IPS DF 6.9 (cell line): ENCODE results near the gene SLC29A2.

Source experiments
- DNase-seq: peaks from one replicate; pipeline ENCODE4 v3.0.0-alpha.2; 2013; ENCODE audit warnings: low read depth, low spot score
- H3K27ac ChIP-seq: one replicate; pipeline ENCODE4 v1.5.1; 2013; ENCODE audit warnings: low read length, control low read depth
- H3K27me3 ChIP-seq: 2 replicates; pipeline ENCODE4 v1.6.1; 2013; ENCODE audit warnings: mild to moderate bottlenecking, low read length; ENCODE audit not compliant: control insufficient read depth, insufficient read depth
- H3K36me3 ChIP-seq: 2 replicates; pipeline ENCODE4 v1.6.1; 2013; ENCODE audit warnings: low read length; ENCODE audit not compliant: control insufficient read depth, insufficient read depth
- H3K4me1 ChIP-seq: 2 replicates; pipeline ENCODE4 v1.6.1; 2013; ENCODE audit warnings: low read length; ENCODE audit not compliant: control insufficient read depth, insufficient read depth
- H3K4me3 ChIP-seq: 2 replicates; pipeline ENCODE4 v1.5.1; 2013; ENCODE audit warnings: mild to moderate bottlenecking, low read length
- H3K9me3 ChIP-seq: 2 replicates; pipeline ENCODE4 v1.6.1; 2013; ENCODE audit warnings: low read length, inconsistent platforms; ENCODE audit not compliant: control insufficient read depth, insufficient read depth
- WGBS: extraction: QIAGEN DNeasy Blood & Tissue Kit; methylation state at CpG from one replicate; pipeline ENCODE4 v1.1.7; 2013; ENCODE audit warnings: mixed read lengths, missing lambda C conversion rate; ENCODE audit not compliant: insufficient read length, insufficient coverage; 5-methylcytosine and 5-hydroxymethylcytosine counted together

Gene SLC29A2

DNA sequence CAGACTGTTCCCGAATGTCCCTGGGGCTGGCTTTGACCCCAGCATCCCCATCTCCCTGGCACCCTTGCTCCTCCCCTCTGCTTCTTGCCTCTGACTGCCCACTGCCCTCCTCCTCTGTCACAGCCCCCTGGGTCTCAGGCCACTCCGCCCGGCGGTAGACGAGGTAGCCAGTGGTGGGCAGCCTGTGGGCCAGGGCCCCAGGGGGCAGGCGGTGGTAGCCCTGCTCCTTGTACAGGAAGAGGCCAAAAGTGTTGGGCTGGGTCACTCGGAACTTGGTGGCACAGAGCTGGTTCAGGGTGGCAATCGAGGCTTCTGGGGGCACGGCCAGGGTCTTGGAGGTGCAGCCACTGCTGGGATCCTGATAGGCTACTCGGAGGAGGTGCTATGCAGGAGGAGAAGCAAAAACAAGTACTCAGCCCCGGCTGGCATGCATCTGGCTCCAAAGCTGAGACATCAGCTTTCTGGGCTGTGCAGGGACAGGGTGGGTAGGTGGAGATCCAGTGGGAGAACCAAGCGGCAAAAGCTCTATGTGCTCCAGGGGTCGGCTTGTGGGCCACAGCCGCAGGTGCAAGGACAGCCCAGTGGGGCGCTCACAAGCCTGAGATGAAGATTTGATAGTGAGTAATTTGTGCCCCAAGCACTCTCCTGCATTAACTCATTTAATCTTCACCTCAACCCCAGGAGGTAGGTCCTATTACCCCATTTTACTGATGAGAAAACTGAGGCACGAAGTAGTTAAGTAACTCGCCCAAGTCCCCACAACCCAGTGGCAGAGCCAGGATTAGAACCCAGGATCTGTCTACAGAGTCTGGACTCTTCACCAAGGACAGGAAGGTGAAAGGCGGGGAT lies 39.0 kb downstream of the SLC29A2 start:
- Histone ChIP-seq H3K4me3 (no peak overlapping the region), H3K36me3 (peaks cover 6% of the 10 kb centered on the region; the same call in 1 of the 2 replicates), H3K9me3 (no peaks in the 10 kb centered on the region), H3K27me3 (no peaks in the 10 kb centered on the region), H3K4me1 (peaks cover 7% of the 10 kb centered on the region; the same call in 1 of the 2 replicates), H3K27ac (no peak overlapping the region)
- no CpG with 5 or more reads among the region's 18 CpGs for WGBS
- DNase-seq = no peak

GRCh38 chr11:66331542-66332370 lies 39.8 kb downstream of the SLC29A2 start:
- Histone ChIP-seq H3K4me1 (peaks cover 4% of the 10 kb centered on the region), H3K27me3 (no peaks in the 10 kb centered on the region), H3K36me3 (0 out of 2 replicates have a peak, but pooled peaks cover 3% of the 10 kb centered on the region), H3K9me3 (no peaks in the 10 kb centered on the region), H3K27ac (no peak overlapping the region), H3K4me3 (no peak overlapping the region)
- no peak for DNase-seq
- no CpG with 5 or more reads among the region's 12 CpGs for WGBS

DNA sequence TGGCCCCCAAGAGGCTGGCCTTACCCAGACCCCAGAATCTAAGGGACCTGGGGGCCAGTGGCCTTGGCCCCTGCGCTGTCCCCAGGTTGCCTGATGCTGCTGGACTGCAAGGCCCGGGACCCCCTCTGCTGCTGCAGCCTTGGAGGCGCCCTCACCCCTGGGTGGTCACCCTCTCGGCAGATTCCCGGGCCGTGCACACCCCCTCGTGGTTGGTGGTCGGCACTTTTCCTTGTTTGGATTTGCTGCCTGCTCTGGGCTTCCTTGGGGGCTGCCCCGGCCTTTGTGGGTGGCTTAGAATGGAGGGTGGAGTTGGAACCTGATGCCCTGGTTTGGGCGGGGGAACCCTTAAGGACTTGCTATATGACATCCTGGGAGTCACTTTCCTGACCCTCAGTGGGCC lies 40.6 kb downstream of the SLC29A2 start:
- DNase-seq = no peak
- WGBS = no CpG with 5 or more reads among the region's 10 CpGs
- H3K36me3 ChIP-seq = 0 out of 2 replicates have a peak, but pooled peaks cover 3% of the 10 kb centered on the region
- H3K9me3 ChIP-seq = no peaks in the 10 kb centered on the region
- H3K27me3 ChIP-seq = no peaks in the 10 kb centered on the region
- H3K27ac ChIP-seq = no peak overlapping the region
- peaks cover 7% of the 10 kb centered on the region for H3K4me1 ChIP-seq
- H3K4me3 ChIP-seq = no peak overlapping the region

- Histone ChIP-seq H3K4me1 (peaks cover 12% of the 10 kb centered on the region), H3K36me3 (0 out of 2 replicates have a peak, but pooled peaks cover 6% of the 10 kb centered on the region), H3K4me3 (no peak overlapping the region), H3K27ac (no peak overlapping the region), H3K9me3 (no peaks in the 10 kb centered on the region), H3K27me3 (no peaks in the 10 kb centered on the region)
- no CpG with 5 or more reads among the region's 3 CpGs for WGBS
- no peak for DNase-seq
Observed at GRCh38 chr11:66329165-66329673, 42.3 kb downstream of the SLC29A2 start.

DNA sequence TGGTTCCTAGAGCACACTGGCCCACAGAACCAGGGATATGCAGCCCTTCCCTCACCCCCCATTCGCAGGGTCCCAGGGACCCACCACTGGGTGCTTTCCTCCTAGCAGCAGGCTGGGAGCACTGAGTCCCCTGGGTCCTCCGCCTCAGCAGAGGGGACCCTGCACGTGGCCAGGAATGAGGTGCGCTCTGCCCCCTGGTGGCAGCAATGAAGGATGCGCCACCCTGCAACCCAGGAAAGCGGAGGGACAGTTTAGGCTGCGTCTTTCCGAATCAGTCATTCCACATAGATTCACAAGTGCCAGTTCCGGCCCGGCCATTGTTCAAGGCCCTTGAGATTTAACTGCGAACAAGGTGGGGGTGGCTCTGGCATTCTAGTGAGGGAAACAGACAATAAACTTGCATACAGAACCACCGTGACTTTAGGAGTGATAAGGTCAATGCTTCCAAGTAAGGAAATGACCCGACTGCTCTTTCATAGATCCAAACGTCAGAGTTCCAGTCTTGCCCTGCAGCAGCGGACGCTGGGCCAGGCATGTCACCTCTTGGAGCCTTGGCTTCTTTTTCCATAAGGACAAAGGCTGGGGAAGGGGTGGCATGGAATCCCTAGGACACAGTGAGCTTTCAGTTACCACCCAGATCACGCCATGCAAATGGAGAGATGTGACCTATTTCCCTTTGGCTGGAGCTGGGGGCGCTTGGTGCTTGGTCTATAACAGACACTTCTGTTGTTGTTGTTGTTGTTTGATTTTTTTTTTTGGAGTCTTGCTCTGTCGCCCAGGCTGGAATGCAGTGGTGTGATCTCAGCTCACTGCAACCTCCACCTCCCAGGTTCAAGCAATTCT lies 43.0 kb downstream of the SLC29A2 start:
- peaks cover 12% of the 10 kb centered on the region for H3K4me1 ChIP-seq
- H3K4me3 ChIP-seq = no peak overlapping the region

DNA sequence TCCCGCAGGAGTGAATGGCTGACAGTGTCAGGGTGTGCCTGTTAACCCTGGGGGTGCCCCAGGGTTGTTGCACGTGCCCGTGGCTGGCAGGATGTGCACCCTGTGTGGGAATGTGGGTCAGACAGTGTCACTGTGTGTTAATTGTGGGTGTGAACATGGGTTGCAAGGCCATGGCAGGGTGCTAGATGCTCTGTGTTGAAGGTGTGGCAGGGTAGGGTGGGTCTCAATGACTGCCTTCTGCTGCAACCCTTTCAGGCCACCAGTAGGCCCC lies 43.6 kb downstream of the SLC29A2 start:
- no peaks in the 10 kb centered on the region for H3K27me3 ChIP-seq
- 0 out of 2 replicates have a peak, but pooled peaks cover 3% of the 10 kb centered on the region for H3K36me3 ChIP-seq
- no peaks in the 10 kb centered on the region for H3K9me3 ChIP-seq
- no peak overlapping the region for H3K4me3 ChIP-seq
- no CpG with 5 or more reads among the region's 3 CpGs for WGBS
- H3K27ac ChIP-seq = no peak overlapping the region
- peaks cover 12% of the 10 kb centered on the region for H3K4me1 ChIP-seq
- no peak for DNase-seq

More for the DNA sequence above, 43.0 kb downstream of the SLC29A2 start:
- WGBS = no CpG with 5 or more reads among the region's 19 CpGs
- Histone ChIP-seq H3K27me3 (no peaks in the 10 kb centered on the region), H3K9me3 (no peaks in the 10 kb centered on the region), H3K36me3 (0 out of 2 replicates have a peak, but pooled peaks cover 6% of the 10 kb centered on the region), H3K27ac (no peak overlapping the region)
- no peak for DNase-seq

DNA sequence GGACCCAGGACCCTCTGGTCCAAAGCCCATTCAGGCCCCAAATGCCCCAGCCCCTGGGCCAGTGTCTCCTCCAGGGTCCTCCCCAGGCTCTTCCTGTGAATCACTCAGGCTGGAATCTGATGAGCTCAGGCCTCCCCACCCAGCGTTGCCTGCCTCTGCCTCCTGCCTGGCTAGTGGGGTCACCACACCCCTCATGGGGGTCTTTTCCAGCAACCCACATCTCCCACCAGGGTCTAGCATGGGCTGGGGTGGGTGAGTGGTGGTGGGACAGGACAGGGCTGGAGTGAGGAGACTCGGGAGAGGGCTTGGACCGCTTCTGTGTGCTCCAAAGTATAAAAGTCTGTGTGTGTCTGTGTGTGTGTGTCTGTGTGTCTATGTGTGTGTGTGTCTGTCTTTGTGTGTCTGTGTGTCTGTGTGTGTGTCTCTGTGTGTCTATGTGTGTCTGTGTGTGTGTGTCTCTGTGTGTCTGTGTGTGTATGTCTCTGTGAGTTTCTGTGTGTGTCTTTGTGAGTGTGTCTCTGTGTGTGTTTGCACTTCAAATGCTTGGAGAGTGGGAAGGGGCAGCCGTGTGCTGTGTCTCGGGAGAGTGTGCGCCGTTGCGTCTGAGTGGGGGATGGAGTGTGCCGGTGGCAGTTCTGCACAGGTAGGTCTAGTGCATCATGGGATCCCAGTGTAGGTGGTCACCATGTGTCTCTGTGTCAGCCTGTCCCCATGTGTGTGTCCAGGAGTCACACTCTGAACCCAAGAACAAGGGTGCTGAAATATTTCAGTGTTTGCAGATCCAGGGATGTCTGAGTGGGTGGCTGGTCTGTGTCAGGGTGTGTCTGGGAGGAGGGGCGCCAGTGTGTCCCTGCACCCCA lies 44.2 kb downstream of the SLC29A2 start:
- no peak for DNase-seq
- H3K27ac ChIP-seq = no peak overlapping the region
- no peaks in the 10 kb centered on the region for H3K27me3 ChIP-seq
- H3K4me3 ChIP-seq = no peak overlapping the region
- H3K9me3 ChIP-seq = no peaks in the 10 kb centered on the region
- H3K36me3 ChIP-seq = 0 out of 2 replicates have a peak, but pooled peaks cover 3% of the 10 kb centered on the region
- WGBS = no CpG with 5 or more reads among the region's 10 CpGs
- H3K4me1 ChIP-seq = peaks cover 12% of the 10 kb centered on the region

GRCh38 chr11:66326261-66327111 lies 45.1 kb downstream of the SLC29A2 start:
- H3K9me3 ChIP-seq = no peaks in the 10 kb centered on the region
- H3K4me1 ChIP-seq = peaks cover 12% of the 10 kb centered on the region
- no peak overlapping the region for H3K27ac ChIP-seq
- H3K4me3 ChIP-seq = no peak overlapping the region
- 0 out of 2 replicates have a peak, but pooled peaks cover 3% of the 10 kb centered on the region for H3K36me3 ChIP-seq
- WGBS = no CpG with 5 or more reads among the region's 21 CpGs
- no peaks in the 10 kb centered on the region for H3K27me3 ChIP-seq
- no peak for DNase-seq

GRCh38 chr11:66325263-66325671 lies 46.3 kb downstream of the SLC29A2 start:
- Histone ChIP-seq H3K27me3 (no peaks in the 10 kb centered on the region), H3K9me3 (no peaks in the 10 kb centered on the region), H3K36me3 (0 out of 2 replicates have a peak, but pooled peaks cover 3% of the 10 kb centered on the region), H3K4me1 (peaks cover 12% of the 10 kb centered on the region), H3K4me3 (no peak overlapping the region), H3K27ac (no peak overlapping the region)
- no peak for DNase-seq
- WGBS = no CpG with 5 or more reads among the region's 8 CpGs
